Kidney (tissue), 14 donors: ENCODE measurements around the gene FIBCD1. TPM values are rescaled to one million over a fixed set of nuclear protein-coding genes. Genes with fewer than 3 reads are reported as not detected.

Source experiments
- DNase-seq, 5 donors: peaks; one replicate each; pipeline ENCODE4 v3.0.0-alpha.2; 2013 to 2020
- FAIRE-seq: peaks from 2 replicates; lab custom pipeline; 2012; peaks lifted over from hg19 to GRCh38; lab: Jason Lieb, UNC
- H3K27ac ChIP-seq, 2 donors: one replicate each; pipeline ENCODE4 v1.7.0; 2013; ENCODE audit warnings: low read depth in 2 of 2, low read length in 2 of 2, inconsistent platforms in 1 of 2
- H3K27me3 ChIP-seq: one replicate; pipeline ENCODE4 v1.7.1; 2013; ENCODE audit warnings: low read length, inconsistent platforms; ENCODE audit not compliant: control insufficient read depth, insufficient read depth
- H3K36me3 ChIP-seq, 3 donors: one replicate each; pipeline versions ENCODE4 v1.7.0 to v1.7.1; 2013; ENCODE audit warnings: low read length in 3 of 3, control low read depth in 1 of 3, inconsistent platforms in 1 of 3; ENCODE audit not compliant: insufficient read depth in 3 of 3, control insufficient read depth in 2 of 3
- H3K4me1 ChIP-seq, 3 donors: one replicate each; pipeline versions ENCODE4 v1.7.0 to v1.7.1; 2013; ENCODE audit warnings: low read length in 3 of 3, inconsistent platforms in 1 of 3, low read depth in 1 of 3; ENCODE audit not compliant: control insufficient read depth in 2 of 3, insufficient read depth in 2 of 3
- H3K4me3 ChIP-seq, 3 donors: one replicate each; pipeline versions ENCODE4 v1.7.0 to v1.8.1; 2013; ENCODE audit warnings: low read length in 3 of 3, control low read depth in 1 of 3, inconsistent platforms in 1 of 3
- H3K9ac ChIP-seq, 3 donors: one replicate each; pipeline versions ENCODE4 v1.7.0 to v1.7.1; 2013; ENCODE audit warnings: low read length in 3 of 3, control low read depth in 1 of 3, inconsistent platforms in 1 of 3
- H3K9me3 ChIP-seq, 3 donors: one replicate each; pipeline versions ENCODE4 v1.7.0 to v1.7.1; 2013; ENCODE audit warnings: low read length in 3 of 3, control low read depth in 1 of 3, inconsistent platforms in 1 of 3; ENCODE audit not compliant: control insufficient read depth in 2 of 3, insufficient read depth in 1 of 3
- CTCF ChIP-seq: IDR thresholded peaks from 3 replicates; pipeline ENCODE4 v1.5.1; 2012; ENCODE audit warnings: mild to moderate bottlenecking, moderate library complexity, borderline replicate concordance; ENCODE audit not compliant: insufficient read depth; ENCODE audit errors: extremely low read depth
- intact Hi-C: fragments of 100-400 bp; cut with DNase I; formaldehyde crosslinking; loops from one replicate; pipeline ENCODE4 v1.11.1; 2022
- polyA plus RNA-seq: library from polyadenylated mRNA; stranded (reverse); fragments of 350-450 nt; fragmentation: Illumina TruSeq; extraction: RNeasy Lipid Tissue Mini Kit (QIAGEN cat#74804); gene quantifications from one replicate; pipeline ENCODE4 v1.2.3, GENCODE V29; 2014; ENCODE audit warnings: low read depth, low replicate concordance; ENCODE audit not compliant: insufficient read depth
- total RNA-seq: library from RNA; stranded (reverse); fragmentation: NEBNext Ultra II Directional; extraction: Animal tissue kit (Norgen Biotek cat#: 25700); gene quantifications from one replicate; pipeline ENCODE4 v1.2.1, GENCODE V29; 2021
- donor health status: control.
- donor health status: control.
- donor health status: control.
- donor health status: control.
- donor health status: control.
- donor health status: DM: yes; HTN: yes; CAD: no.
- donor health status: Normal renal cell carcinoma (clear cell type).

The FIBCD1 gene
- total and polyA plus RNA-seq, 2 donors from 2014 or later, result 0.25 TPM; not detected in 1

DNA sequence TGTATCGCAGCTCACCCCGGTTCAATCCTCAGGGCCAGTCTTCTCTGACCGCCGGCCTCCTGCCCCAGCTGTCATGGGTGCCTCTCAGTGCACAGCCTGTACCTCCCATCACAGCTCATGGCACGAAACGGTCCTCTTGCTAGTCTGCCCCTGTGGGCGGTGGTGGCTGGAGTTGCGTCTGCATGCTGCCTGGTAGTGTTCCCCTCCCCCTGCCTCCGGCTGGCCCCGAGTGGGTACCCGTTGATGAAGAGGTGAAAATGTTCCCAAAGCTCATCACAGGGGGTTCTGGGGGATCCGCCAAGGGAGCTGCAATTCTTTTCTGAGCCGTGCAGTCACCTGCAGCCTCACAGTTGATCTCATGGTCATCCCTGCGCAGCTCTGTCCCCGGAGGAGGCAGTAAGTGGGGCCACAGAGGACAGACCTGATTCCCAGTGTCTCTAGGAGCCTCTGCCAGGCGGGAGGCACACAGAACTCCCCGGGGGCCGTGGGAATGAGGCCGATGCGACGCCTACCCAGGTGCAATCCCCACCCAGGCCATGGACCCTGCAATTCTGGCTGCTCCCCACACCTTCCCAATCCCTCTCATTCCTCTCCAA, 34.7 kb upstream of the FIBCD1 start:
- Histone ChIP-seq H3K27ac (no peak overlapping the region), H3K9me3 (no peaks in the 10 kb centered on the region), H3K4me3 (no peak overlapping the region), H3K9ac (no peak overlapping the region), H3K27me3 (no peaks in the 10 kb centered on the region), H3K4me1 (no peaks in the 10 kb centered on the region), H3K36me3 (no peaks in the 10 kb centered on the region)
- intact Hi-C loops, result no loop called here
- DNase-seq (no peak), FAIRE-seq (no peak)
- no peak for TF ChIP-seq CTCF

DNA sequence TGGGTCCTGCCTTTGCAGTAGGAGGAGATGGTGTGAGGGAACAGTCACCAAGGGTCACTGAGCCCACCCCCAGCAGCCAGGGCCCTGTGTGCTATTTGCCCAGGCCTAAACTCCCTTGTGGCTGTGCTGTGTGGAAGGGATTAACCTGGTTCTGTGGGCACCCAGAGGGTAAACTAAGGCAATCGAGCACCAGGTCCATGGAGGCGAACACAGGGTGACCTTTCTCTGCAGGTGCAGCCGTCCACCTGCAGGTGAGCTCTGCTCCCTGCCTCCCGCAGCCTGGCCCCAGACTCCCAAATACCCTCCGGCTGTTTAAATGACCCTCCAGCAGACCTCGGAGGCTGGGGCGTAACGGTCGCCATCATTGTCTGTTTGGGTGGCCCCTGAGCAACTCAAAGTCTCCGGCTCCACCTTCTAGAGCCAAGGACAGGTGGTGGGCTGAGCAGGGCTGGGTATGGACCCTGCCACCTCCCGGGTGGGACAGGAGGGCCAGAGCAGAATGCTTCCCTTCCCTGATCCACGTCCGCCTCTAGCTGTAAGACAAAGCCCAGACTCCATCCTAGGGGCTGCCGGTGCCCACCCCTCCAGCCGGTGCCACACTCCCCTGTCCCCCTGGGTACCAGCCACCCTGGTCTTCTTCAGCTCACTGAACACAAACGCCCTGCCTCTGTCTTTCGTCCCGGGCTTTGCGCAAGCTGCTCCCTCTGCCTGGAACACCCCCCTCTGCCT, 34.1 kb upstream of the FIBCD1 start:
- intact Hi-C loops, result no loop called here
- no peaks in the 10 kb centered on the region for H3K4me1 ChIP-seq
- H3K4me3 ChIP-seq, result no peak overlapping the region
- no peak overlapping the region for H3K9ac ChIP-seq
- H3K27ac ChIP-seq, result no peak overlapping the region
- FAIRE-seq, result no peak
- no peak for TF ChIP-seq CTCF
- no peaks in the 10 kb centered on the region for H3K27me3 ChIP-seq
- H3K36me3 ChIP-seq, result no peaks in the 10 kb centered on the region
- no peak for DNase-seq
- no peaks in the 10 kb centered on the region for H3K9me3 ChIP-seq

DNA sequence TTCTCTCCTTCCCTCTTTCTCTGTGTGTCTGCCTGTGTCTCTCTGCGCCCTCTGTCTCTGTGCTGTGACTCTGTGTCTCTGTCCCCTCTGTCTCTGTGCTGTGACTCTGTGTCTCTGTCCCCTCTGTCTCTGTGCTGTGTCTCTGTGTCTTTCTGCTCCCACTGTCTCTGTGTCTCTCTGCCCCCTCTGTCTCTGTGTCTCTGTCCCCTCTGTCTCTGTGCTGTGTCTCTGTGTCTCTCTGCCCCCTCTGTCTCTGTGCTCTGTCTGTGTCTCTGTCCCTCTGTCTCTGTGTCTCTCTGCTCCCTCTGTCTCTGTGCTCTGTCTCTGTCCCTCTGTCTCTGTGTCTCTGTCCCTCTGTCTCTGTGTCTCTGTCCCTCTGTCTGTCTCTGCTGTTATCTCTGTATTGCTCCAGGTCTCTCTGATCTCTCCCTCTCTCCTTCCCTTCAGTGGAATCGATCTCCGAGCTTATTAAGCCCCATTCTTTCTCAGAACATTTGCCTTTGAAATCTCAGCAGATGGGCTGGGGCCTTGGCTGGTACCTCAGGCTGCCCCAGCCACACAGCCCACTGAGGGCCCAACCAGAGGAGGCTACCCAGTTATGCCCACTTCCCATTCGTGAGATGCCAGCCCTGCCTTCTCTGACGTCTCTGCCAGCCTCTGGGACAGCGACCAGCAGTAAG, 33.4 kb upstream of the FIBCD1 start:
- intact Hi-C loops, result no loop called here
- no peak for DNase-seq
- no peak overlapping the region for H3K27ac ChIP-seq
- no peak overlapping the region for H3K9ac ChIP-seq
- H3K9me3 ChIP-seq, result no peaks in the 10 kb centered on the region
- no peaks in the 10 kb centered on the region for H3K4me1 ChIP-seq
- H3K4me3 ChIP-seq, result no peak overlapping the region
- H3K27me3 ChIP-seq, result no peaks in the 10 kb centered on the region
- no peaks in the 10 kb centered on the region for H3K36me3 ChIP-seq
- TF ChIP-seq CTCF, result no peak
- FAIRE-seq, result no peak
